ENCODE results near the gene EFCAB8. TPM values are rescaled to one million over a fixed set of nuclear protein-coding genes. Genes with fewer than 3 reads are reported as not detected.
"Not testable (repeated sequence)": the region's sequence is repeated elsewhere in the genome, so short reads cannot be mapped to it uniquely, and the experiment has no call there.

The EFCAB8 gene
- total RNA-seq, 2 donors from 2014 or later = 0.11 TPM; not detected in 1

GRCh38 chr20:32839982-32840285 is 18.8 kb upstream of the EFCAB8 start:
- intact Hi-C loops (cut with DNase I, micrococcal nuclease) = no loop called here
- ATAC-seq = no peak
- no peak for DNase-seq

GRCh38 chr20:32841174-32841573 is 17.5 kb upstream of the EFCAB8 start:
- DNase-seq (no peak), ATAC-seq (no peak)
- intact Hi-C loops (cut with DNase I, micrococcal nuclease) = no loop called here

- intact Hi-C loops (cut with DNase I, micrococcal nuclease) = no loop called here
These were observed 17.1 kb upstream of the EFCAB8 start for GRCh38 chr20:32841632-32842031.

GRCh38 chr20:32842688-32843524 is 15.8 kb upstream of the EFCAB8 start:
- ATAC-seq (no peak), DNase-seq (no peak)
- intact Hi-C loops (cut with DNase I, micrococcal nuclease) = no loop called here

More at GRCh38 chr20:32841632-32842031, 17.1 kb upstream of the EFCAB8 start:
- DNase-seq (no peak), ATAC-seq (no peak)

GRCh38 chr20:32845786-32846185 is 12.9 kb upstream of the EFCAB8 start:
- no peak for DNase-seq
- ATAC-seq = peak; percentile 61
- intact Hi-C loops (cut with DNase I, micrococcal nuclease) = no loop called here

GRCh38 chr20:32846852-32847251 is 11.9 kb upstream of the EFCAB8 start:
- no peak for DNase-seq
- no peak for ATAC-seq
- intact Hi-C loops (cut with DNase I, micrococcal nuclease) = no loop called here

- ATAC-seq = no peak
- intact Hi-C loops (cut with DNase I, micrococcal nuclease) = no loop called here
- DNase-seq = no peak
These were observed 10.8 kb upstream of the EFCAB8 start for GRCh38 chr20:32847964-32848363.

- DNase-seq = no peak
- intact Hi-C loops (cut with DNase I, micrococcal nuclease) = no loop called here
- no peak for ATAC-seq
These were observed 9.9 kb upstream of the EFCAB8 start for GRCh38 chr20:32848846-32849245.

- intact Hi-C loops (cut with DNase I, micrococcal nuclease) = no loop called here
- no peak for DNase-seq
- no peak for ATAC-seq
These were observed 9.1 kb upstream of the EFCAB8 start for GRCh38 chr20:32849577-32849976.

- no peak for ATAC-seq
These were observed 3.3 kb upstream of the EFCAB8 start for GRCh38 chr20:32855387-32855786.

GRCh38 chr20:32858189-32858588 is 534 bp upstream of the EFCAB8 start:
- no peak for ATAC-seq
- DNase-seq = no peak
- intact Hi-C loops (cut with DNase I, micrococcal nuclease) = no loop called here

More at GRCh38 chr20:32855387-32855786, 3.3 kb upstream of the EFCAB8 start:
- no peak for DNase-seq
- intact Hi-C loops (cut with DNase I, micrococcal nuclease) = no loop called here

GRCh38 chr20:32861446-32861845 is 2.7 kb downstream of the EFCAB8 start:
- ATAC-seq = no peak
- intact Hi-C loops (cut with DNase I, micrococcal nuclease) = no loop called here
- no peak for DNase-seq

GRCh38 chr20:32869562-32869961 is 10.8 kb downstream of the EFCAB8 start:
- ATAC-seq (no peak), DNase-seq (no peak)
- intact Hi-C loops (cut with DNase I, micrococcal nuclease) = no loop called here

GRCh38 chr20:32870526-32870925 is 11.8 kb downstream of the EFCAB8 start:
- intact Hi-C loops (cut with DNase I, micrococcal nuclease); ATAC-seq; DNase-seq: not testable (repeated sequence)

- no peak for DNase-seq
- no peak for ATAC-seq
- intact Hi-C loops (cut with DNase I, micrococcal nuclease) = no loop called here
These were observed 12.3 kb downstream of the EFCAB8 start for GRCh38 chr20:32870985-32871384.

GRCh38 chr20:32871627-32872160 is 13.0 kb downstream of the EFCAB8 start:
- intact Hi-C loops (cut with DNase I, micrococcal nuclease) = no loop called here
- DNase-seq (no peak), ATAC-seq (no peak)

GRCh38 chr20:32872266-32872665 is 13.5 kb downstream of the EFCAB8 start:
- DNase-seq (no peak), ATAC-seq (no peak)
- intact Hi-C loops (cut with DNase I, micrococcal nuclease) = no loop called here

- intact Hi-C loops (cut with DNase I, micrococcal nuclease) = no loop called here
- no peak for DNase-seq
- ATAC-seq = no peak
These were observed 16.9 kb downstream of the EFCAB8 start for GRCh38 chr20:32875673-32876072.

GRCh38 chr20:32877507-32877906 is 18.8 kb downstream of the EFCAB8 start:
- ATAC-seq = no peak
- peak in 1 of 2 donors; percentile 30 for DNase-seq
- intact Hi-C loops (cut with DNase I, micrococcal nuclease) = no loop called here

- DNase-seq (no peak), ATAC-seq (no peak)
- intact Hi-C loops (cut with DNase I, micrococcal nuclease) = no loop called here
These were observed 20.1 kb downstream of the EFCAB8 start for GRCh38 chr20:32878820-32879219.

- DNase-seq (no peak), ATAC-seq (no peak)
- intact Hi-C loops (cut with DNase I, micrococcal nuclease) = no loop called here
These were observed 20.8 kb downstream of the EFCAB8 start for GRCh38 chr20:32879538-32879937.

Data from left colon (tissue), 2 donors.